DMS153 treated with DMSO at 0.1 percent for 48 hours (cell line): Measurements from ENCODE around the gene TUBGCP3.
"Not testable (repeated sequence)": the region's sequence is repeated elsewhere in the genome, so short reads cannot be mapped to it uniquely, and the experiment has no call there.

Experiments
- DNase-seq: peaks from one replicate; lab custom pipeline; 2025; ENCODE audit not compliant: unreplicated experiment; lab: John Stamatoyannopoulos, UW

Gene TUBGCP3

DNA sequence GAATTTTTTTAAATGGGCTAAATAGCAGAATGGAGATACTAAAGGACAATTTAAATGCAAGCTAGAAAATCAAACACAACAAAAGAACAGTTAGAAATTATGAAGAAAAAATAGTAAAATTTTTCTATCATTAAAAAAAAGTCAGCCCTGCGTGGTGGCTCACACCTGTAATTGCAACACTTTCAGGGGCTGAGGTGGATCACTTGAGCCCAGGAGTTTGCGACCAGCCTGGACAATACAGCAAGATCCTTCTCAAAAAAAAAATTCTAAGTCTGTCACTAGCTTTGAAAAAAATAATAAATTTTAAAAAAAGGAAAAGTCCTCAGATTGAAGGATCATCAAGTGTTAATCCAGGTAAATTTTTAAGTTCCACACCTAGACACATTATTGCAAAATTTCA is 7.7 kb downstream of the TUBGCP3 start:
- no peak for DNase-seq

DNA sequence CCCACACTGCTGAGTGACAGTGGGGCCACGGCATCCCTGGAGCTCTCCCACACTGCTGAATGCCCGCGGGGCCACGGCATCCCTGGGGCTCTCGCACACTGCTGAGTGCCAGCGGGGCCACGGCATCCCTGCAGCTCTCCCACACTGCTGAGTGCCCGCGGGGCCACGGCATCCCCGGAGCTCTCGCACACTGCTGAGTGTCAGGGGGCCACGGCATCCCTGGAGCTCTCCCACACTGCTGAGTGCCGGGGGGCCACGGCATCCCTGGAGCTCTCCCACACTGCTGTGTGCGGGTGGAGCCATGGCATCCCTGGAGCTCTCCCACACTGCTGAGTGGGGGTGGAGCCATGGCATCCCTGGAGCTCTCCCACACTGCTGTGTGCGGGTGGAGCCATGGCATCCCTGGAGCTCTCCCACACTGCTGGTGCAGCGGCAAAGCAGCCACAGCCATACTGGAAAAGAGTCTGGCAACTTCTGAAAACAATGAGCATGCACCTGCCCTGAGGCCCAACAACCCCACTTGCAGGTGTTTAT is 8.6 kb downstream of the TUBGCP3 start:
- no peak for DNase-seq

GRCh38 chr13:112576768-112577167 is 11.2 kb downstream of the TUBGCP3 start:
- DNase-seq, result no peak

- DNase-seq, result no peak
These were observed 11.8 kb downstream of the TUBGCP3 start for GRCh38 chr13:112576191-112576590.

DNA sequence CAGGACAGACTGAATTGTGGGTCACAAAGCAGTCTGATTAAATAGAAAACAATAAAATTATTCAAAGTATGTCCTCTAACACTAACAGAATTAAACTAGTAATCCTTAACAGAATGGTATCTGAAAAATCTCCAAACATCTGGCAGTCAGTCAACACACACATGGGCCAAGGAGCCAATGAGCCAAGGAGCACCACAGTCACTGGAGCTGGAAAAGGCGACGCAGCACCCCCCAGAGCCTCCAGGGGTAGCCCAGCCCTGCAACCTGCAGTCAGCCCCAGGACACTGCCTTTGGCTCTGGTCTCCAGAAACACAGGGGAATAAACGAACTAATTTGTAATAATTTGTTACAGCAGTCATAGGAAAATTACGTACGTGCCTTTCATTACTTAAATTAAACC is 12.3 kb downstream of the TUBGCP3 start:
- no peak for DNase-seq

DNA sequence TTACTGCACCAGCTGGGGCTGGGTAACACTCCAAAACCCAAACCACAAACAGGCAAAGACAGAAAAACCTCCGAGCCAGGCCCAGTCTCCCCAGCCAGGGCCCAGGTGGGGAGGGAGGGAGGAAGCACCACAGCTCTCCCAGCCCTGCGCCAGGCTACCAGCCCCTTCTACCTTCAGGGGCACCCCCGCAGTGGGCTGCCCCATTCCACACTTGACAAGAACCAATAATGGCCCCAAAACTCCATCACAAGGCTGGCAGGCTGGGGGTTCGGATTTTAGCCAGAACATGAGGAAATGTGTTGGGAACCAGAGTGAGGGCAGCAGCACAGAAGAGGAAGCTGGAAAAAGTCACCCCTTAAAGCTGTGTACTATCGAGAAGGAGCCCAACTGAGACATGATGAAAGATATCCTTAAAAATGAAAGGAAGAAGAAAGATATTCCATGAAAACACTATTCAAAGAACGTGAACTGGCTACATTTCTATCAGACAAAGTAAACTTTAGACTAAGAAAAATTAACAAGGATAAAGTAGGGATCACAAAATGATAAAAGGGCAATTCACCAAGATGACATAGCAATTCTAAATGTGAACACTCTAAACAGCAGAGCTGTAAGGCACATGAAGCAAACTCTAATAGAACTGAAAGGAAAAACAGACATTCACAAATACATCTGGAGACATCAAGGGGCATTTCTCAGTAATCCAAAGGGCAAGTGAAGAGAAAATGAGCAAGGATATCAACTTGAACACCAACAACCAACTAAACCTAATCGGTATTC is 12.9 kb downstream of the TUBGCP3 start:
- DNase-seq, result no peak

- no peak for DNase-seq
These were observed 13.5 kb downstream of the TUBGCP3 start for GRCh38 chr13:112574416-112574815.

DNA sequence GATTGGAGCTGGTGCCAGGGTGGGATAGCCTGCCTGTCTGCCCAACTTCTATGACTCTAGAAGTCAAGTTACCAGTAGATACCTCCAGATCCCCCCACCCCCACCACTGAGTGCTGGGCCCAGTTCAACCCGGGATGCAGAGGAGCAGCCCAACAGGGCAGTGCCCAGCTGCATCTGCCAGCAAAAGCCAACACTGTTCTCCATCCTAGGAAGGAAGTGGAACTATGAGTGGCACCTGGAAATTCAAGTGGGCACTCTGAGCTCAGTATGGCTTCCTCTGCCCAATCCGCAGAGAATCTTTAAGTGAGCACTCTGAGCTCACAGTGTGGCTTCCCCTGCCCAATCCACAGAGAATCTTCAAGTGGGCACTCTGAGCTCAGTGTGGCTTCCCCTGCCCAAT is 14.2 kb downstream of the TUBGCP3 start:
- no peak for DNase-seq

DNA sequence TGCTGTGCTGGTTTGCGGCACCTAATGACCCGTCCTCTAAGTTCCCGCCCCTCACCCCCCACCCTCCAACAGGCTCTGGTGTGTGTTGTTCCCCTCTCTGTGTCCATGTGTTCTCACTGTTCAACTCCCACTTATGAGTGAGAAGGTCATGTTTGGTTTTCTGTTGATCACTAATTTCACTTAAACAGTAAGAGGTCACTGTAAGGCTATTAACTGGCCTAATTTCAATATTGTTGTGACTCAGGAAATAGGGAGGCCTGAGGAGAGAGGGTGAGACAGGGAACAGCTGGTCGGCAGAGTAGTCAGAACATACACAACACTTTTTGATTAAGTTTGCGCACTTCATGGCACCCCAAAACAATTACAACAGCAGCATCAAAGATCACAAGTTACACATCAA is 15.6 kb downstream of the TUBGCP3 start:
- DNase-seq, result no peak

DNA sequence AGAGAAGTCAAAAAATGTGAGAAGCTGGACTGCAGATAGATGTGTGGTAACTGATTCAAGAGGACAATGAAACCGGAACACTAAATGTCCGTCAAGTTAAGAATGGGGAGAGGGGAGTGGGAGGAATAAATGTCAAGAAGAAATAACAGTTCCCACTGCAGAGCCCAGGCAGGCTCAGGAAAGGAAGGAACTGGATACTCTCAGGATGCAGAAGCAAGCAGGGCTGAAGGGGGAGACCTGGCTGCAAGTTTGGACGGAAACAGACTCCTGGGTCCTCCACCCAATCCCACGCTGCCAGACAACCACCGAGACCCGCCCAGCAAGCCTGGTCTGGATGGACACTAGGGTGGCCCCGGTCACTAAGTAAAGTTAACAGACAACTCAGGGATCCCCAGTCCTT is 18.1 kb downstream of the TUBGCP3 start:
- DNase-seq, result no peak

DNA sequence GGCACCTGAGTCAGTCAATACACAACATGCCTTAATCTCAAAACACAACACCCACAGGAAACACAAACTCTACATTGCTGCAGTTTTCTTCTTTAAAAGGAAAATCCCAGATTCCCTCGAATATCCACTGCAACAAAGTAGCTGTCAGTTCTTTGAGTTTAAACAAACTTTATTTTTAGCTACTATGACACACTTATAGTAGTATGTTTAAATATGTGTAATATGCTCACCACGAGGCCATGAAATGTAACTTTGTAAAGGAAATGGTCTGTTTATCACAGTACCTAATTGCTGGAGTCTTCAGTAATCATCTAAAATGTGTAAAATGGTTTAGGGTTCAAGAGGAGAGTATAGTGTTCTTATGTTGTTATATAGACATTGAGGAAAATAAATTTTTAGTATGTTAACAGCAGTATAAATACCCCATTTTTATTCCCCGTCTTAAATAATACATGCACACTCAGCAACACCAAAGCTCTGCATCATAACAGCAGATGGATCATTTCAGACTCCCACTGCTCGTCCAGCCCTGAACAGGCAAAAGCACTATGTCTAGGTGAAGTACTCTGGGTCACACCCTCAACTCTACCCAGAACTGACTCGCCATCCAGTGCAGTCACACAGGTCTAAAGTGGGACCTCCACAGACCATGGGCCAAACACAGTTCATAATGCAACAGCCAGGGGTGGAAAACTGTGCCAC is 20.6 kb downstream of the TUBGCP3 start:
- DNase-seq, result no peak

DNA sequence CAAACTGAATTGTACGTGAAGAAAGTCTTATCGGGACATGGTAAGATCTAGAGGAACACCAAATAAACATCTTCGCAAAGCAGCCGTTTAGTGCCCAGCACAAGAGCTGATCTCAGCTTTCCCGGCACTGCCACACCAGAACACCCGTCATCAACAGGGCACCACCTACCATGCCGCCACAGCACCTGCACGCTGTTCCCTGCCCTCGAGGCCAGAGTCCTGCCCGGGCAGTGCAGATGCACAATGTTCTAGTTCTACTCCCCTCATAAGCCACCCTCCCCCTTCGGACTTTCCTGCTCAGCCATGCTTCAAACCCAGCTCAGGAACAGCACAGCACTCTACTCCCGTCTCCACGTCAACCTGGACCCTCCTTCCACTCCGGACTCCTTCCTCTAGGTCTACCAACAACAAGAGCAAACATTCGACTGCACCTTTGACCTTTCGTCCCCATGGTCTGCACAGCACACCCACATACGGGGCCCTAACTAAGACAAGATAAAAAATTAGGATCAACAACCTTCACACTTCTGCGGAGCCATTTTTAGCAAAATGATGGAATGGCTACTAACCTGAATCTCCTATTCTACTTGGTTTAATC is 25.1 kb downstream of the TUBGCP3 start:
- no peak for DNase-seq

DNA sequence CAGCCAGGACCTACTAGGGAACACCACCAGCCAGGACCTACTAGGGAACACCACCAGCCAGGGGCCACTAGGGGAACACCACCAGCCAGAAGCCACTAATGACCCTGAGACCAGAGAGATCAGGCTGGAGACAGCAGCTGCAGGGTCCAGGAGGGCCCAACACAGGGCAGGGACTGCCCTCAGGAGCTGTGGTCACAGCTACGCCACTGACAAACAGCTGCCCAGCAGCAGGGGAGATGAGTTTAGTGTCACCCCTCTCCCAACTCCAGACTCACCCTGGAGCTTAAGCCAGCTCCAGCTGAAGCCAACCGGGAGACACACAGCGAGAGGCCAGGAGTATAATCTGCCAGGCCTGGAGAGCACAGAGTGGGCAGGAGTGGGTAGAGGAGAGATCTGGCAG is 25.7 kb downstream of the TUBGCP3 start:
- DNase-seq, result no peak

DNA sequence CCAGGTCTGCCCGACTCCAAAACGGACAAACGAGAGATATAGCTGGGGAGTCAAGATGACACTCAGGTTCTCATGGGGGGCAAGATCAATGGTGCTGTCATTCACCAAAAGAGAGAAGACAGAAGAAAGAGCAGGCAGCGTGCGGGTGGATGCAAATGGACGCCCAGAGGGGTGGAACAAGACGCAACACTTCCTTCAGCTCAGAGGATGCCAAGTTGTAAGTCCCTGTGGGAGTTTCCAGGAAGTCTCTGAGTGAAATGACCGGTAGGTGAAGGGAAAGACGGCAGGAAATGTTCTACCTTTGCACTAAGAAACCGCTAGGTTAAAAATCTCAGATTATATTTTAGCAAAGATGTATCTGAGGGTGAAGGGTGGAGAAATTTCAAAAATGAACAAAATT is 26.5 kb downstream of the TUBGCP3 start:
- DNase-seq, result no peak

DNA sequence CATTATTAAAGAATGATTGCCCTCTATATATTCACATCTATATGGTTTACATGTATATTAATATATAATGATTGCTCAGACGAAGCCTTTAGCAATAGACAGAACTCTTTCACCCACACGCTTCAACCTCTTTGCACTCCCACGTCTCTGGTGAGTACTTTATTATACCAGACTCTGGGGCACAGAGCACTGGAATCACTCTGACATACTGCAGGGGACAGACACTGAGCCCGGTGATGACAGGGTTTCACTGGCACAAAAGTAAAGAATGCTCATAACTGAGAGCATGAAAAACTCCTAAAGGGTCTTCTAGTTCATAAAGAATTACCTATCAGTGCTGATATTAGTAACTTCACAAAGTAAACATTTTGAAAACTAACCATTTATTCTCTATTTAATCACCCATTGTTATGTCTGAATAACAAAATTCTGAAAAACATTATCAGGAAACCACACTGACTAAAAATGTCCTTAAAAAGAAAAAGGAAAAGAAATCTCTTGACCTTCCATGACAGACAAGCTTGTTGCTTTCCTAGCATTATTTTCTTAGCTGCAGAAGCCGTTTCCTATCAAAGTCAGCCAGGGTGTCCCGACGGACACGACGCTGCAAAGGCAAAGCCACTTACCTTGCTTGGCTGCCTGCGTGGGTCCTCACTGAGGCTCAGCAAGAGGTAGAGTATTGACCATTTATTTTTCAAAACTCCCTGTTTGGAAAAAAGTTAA is 29.1 kb downstream of the TUBGCP3 start:
- no peak for DNase-seq

- no peak for DNase-seq
These were observed 31.4 kb downstream of the TUBGCP3 start for GRCh38 chr13:112556600-112556999.

GRCh38 chr13:112554214-112554850 is 33.6 kb downstream of the TUBGCP3 start:
- no peak for DNase-seq

DNA sequence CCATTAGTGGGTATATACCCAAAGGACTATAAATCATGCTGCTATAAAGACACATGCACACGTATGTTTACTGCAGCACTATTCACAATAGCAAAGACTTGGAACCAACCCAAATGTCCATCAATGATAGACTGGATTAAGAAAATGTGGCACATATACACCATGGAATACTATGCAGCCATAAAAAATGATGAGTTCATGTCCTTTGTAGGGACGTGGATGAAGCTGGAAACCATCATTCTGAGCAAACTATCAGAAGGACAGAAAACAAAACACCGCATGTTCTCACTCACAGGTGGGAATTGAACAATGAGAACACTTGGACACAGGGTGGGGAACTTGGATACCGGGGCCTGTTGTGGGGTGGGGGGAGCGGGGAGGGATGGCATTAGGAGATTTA is 39.0 kb downstream of the TUBGCP3 start:
- DNase-seq, result not testable (repeated sequence)

DNA sequence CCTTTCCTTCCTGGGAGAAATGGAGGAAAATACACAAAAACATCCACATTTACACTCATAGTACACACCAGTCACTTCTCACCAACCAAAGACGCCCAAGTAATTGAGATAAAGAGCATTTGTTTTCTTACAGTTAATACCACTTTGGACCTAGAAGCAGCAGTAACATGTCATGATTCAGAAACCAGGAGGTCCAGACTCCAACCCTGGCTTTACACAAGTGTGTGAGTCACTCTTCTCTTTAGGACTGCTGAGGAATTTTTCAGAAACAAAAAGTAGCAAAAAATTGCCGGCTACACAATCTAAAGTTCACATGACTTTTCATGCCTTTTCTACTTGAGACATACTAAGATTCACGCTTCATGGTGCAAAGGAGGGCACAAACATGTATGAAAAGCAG is 42.1 kb downstream of the TUBGCP3 start:
- DNase-seq, result no peak

DNA sequence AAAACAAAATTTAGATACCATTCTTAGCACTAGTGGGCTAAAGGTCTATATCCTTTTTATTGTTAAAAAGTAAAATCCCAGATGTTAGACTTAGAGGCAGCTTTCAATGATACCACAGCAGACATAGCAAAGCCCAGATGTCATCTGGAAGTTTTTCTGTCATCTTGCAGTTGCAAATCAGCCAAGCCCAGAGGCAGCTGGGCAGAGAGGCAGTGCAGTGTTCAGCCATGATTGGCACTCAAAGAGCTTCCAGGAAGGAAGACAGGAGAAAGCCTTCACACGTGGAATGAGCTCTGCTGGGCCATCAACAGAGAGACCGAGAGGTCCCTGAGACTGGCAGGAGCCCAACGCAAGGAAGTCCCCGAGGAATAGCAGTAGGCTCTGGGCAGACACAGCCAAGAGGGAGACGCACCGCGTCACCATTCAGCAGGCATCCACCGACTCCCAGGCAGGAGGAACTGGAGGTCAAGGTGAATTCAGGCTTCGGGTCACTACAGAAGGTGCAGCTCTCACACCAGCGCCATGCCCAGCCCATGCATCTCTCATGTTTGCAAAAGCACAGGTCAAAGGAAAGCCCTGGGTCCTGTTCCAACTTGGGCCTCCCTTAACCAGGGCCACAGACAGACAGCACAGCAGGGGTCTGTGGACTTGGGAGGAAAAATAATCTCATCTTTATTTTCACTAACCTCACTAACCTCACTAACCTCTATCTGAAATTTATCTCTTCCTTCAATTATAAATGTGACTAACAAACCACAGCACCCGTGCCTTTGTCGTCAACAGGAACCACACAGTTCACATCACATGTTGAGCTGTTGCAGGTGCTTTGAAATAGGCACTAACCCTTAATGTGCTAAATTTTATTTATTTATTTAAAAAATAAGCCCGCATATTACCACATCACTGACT is 54.9 kb downstream of the TUBGCP3 start:
- no peak for DNase-seq
